GM23338 (cell line): ENCODE results near the gene COL1A1. TPM values are rescaled to one million over a fixed set of nuclear protein-coding genes. Genes with fewer than 3 reads are reported as not detected.

ENCODE experiments used
- ATAC-seq: fragments of 200-7000 bp; cut with Tn5 transposase; 3 replicates; pipeline ENCODE4 v1.9.1; 2020
- DNase-seq: peaks from one replicate; pipeline ENCODE4 v3.0.0-alpha.2; 2015; ENCODE audit warnings: low spot score
- H2AFZ ChIP-seq: fragments of 200-600 bp; sonication (generic); 2 replicates; pipeline ENCODE4 v1.8.0; 2016; ENCODE audit warnings: antibody characterized with exemption, mild to moderate bottlenecking, moderate library complexity
- H3F3A ChIP-seq: fragments of 200-600 bp; sonication (generic); replicated peaks from 2 replicates; pipeline ENCODE4 v1.8.0; 2017; ENCODE audit warnings: antibody characterized with exemption, mixed run types, low read depth
- H3K27ac ChIP-seq: fragments of 200-600 bp; sonication (generic); 2 replicates; pipeline ENCODE4 v1.6.1; 2016; ENCODE audit warnings: low read depth
- H3K27me3 ChIP-seq: fragments of 200-600 bp; sonication (generic); 2 replicates; pipeline ENCODE4 v1.8.0; 2016; ENCODE audit warnings: mild to moderate bottlenecking, mixed run types, moderate library complexity; ENCODE audit not compliant: insufficient read depth
- H3K36me3 ChIP-seq: fragments of 200-600 bp; sonication (generic); 2 replicates; pipeline ENCODE4 v1.8.0; 2016; ENCODE audit warnings: mild to moderate bottlenecking; ENCODE audit not compliant: insufficient read depth
- H3K4me1 ChIP-seq: fragments of 200-600 bp; sonication (generic); 2 replicates; pipeline ENCODE4 v1.8.0; 2016; ENCODE audit warnings: mild to moderate bottlenecking, moderate library complexity; ENCODE audit not compliant: insufficient read depth
- H3K4me2 ChIP-seq: fragments of 200-600 bp; sonication (generic); 2 replicates; pipeline ENCODE4 v1.7.1; 2017; ENCODE audit warnings: mixed run types
- H3K4me3 ChIP-seq: fragments of 200-600 bp; sonication (generic); 2 replicates; pipeline ENCODE4 v1.6.1; 2016; ENCODE audit warnings: mixed run types
- H3K79me2 ChIP-seq: fragments of 200-600 bp; sonication (generic); replicated peaks from 2 replicates; pipeline ENCODE4 v1.8.0; 2017; ENCODE audit warnings: mild to moderate bottlenecking; ENCODE audit not compliant: insufficient read depth
- H3K9me2 ChIP-seq: fragments of 200-600 bp; sonication (generic); 2 replicates; pipeline ENCODE4 v1.8.0; 2017; ENCODE audit not compliant: insufficient read depth
- H4K20me1 ChIP-seq: fragments of 200-600 bp; sonication (generic); replicated peaks from 2 replicates; pipeline ENCODE4 v1.8.0; 2017; ENCODE audit warnings: mild to moderate bottlenecking; ENCODE audit not compliant: insufficient read depth
- H3K27ac Mint-ChIP-seq: 2 replicates; pipeline ENCODE4 v1.8.0; 2020; ENCODE audit warnings: inconsistent platforms, mild to moderate bottlenecking, moderate library complexity, mixed read lengths
- H3K27me3 Mint-ChIP-seq: 3 replicates; pipeline ENCODE4 v1.8.0; 2022; ENCODE audit warnings: low read depth, mild to moderate bottlenecking, moderate library complexity, mixed read lengths, inconsistent platforms; ENCODE audit not compliant: insufficient read depth, poor library complexity
- H3K36me3 Mint-ChIP-seq: 3 replicates; pipeline ENCODE4 v1.8.0; 2021; ENCODE audit warnings: low read depth, mild to moderate bottlenecking, inconsistent platforms, moderate library complexity, mixed read lengths
- H3K4me1 Mint-ChIP-seq: 3 replicates; pipeline ENCODE4 v1.8.0; 2020; ENCODE audit warnings: mild to moderate bottlenecking, inconsistent platforms, mixed read lengths
- H3K4me3 Mint-ChIP-seq: 3 replicates; pipeline ENCODE4 v1.8.0; 2021; ENCODE audit warnings: moderate library complexity, mild to moderate bottlenecking, inconsistent platforms, mixed read lengths
- H3K9me3 Mint-ChIP-seq: 3 replicates; pipeline ENCODE4 v1.8.0; 2020; ENCODE audit warnings: moderate library complexity, mild to moderate bottlenecking, inconsistent platforms, mixed read lengths
- CREB1 ChIP-seq: fragments of 250-450 bp; sonication (Bioruptor Pico); IDR thresholded peaks from 2 replicates; pipeline ENCODE4 v1.5.0; 2020; ENCODE audit warnings: low read depth, mild to moderate bottlenecking, moderate library complexity
- EZH2 ChIP-seq: fragments of 200-600 bp; sonication (generic); IDR thresholded peaks from one replicate; pipeline ENCODE4 v1.8.0; 2017; ENCODE audit warnings: antibody characterized with exemption, mild to moderate bottlenecking, low read depth; ENCODE audit not compliant: unreplicated experiment
- EZH2phosphoT487 ChIP-seq: fragments of 200-600 bp; sonication (generic); IDR thresholded peaks from one replicate; pipeline ENCODE4 v1.8.1; 2018; ENCODE audit warnings: antibody characterized with exemption; ENCODE audit not compliant: unreplicated experiment
- JUNB ChIP-seq: IDR thresholded peaks from one replicate; pipeline ENCODE4 v1.6.1; 2016; ENCODE audit warnings: antibody characterized with exemption; ENCODE audit not compliant: unreplicated experiment
- NANOG ChIP-seq: IDR thresholded peaks from 2 replicates; pipeline ENCODE4 v1.6.1; 2016; ENCODE audit warnings: antibody characterized with exemption, borderline replicate concordance
- POLR2AphosphoS5 ChIP-seq: IDR thresholded peaks from 2 replicates; pipeline ENCODE4 v1.6.1; 2016; ENCODE audit warnings: antibody characterized with exemption, low read depth
- STAT1 ChIP-seq: IDR thresholded peaks from one replicate; pipeline ENCODE4 v1.6.1; 2016; ENCODE audit warnings: antibody characterized with exemption; ENCODE audit not compliant: unreplicated experiment
- ZNF114 ChIP-seq: fragments of 250-450 bp; sonication (Bioruptor Pico); IDR thresholded peaks from 2 replicates; pipeline ENCODE4 v1.5.0; 2020; ENCODE audit warnings: mild to moderate bottlenecking, moderate library complexity
- ZNF331 ChIP-seq: fragments of 250-450 bp; sonication (Bioruptor Pico); IDR thresholded peaks from 2 replicates; pipeline ENCODE4 v1.5.0; 2020; ENCODE audit warnings: low read depth, mild to moderate bottlenecking, moderate library complexity
- polyA plus RNA-seq: library from polyadenylated mRNA; unstranded; fragments of >200 nt; fragmentation: Nextera tagmentation; extraction: Ambion mirVana; gene quantifications from 2 replicates; pipeline ENCODE4 v1.2.1, GENCODE V29; 2016
- total RNA-seq: library from RNA; depleted of rRNA; stranded (reverse); fragments of >200 nt; shearing (Covaris generic); gene quantifications from 2 replicates; pipeline ENCODE4 v1.2.3, GENCODE V29; 2014
- TF ChIP-seq, protein P1 (sequence below): IDR thresholded peaks from 2 replicates; pipeline ENCODE4 v1.6.1; 2016; ENCODE audit warnings: antibody characterized with exemption
- TF ChIP-seq, protein P2 (sequence below), 2 experiments: fragments of 200-600 bp in 1 of 2; sonication (generic) in 1 of 2; conservative IDR thresholded peaks; 2 replicates each; pipeline versions ENCODE4 v1.5.1 to v1.6.1; 2016 to 2017; ENCODE audit warnings: antibody characterized with exemption in 2 of 2, low read depth in 2 of 2, mild to moderate bottlenecking in 2 of 2, moderate library complexity in 1 of 2
- TF ChIP-seq, protein P3 (sequence below): IDR thresholded peaks from one replicate; pipeline ENCODE4 v1.6.1; 2018; ENCODE audit warnings: antibody characterized with exemption; ENCODE audit not compliant: unreplicated experiment
- TF ChIP-seq, protein P4 (sequence below): fragments of 250-450 bp; sonication (Bioruptor Pico); IDR thresholded peaks from 2 replicates; pipeline ENCODE4 v1.5.0; 2020; ENCODE audit warnings: mild to moderate bottlenecking, moderate library complexity

Gene COL1A1
- total and polyA plus RNA-seq, 2 experiments from 2014 or later, result 21.2 to 34.3 TPM

DNA sequence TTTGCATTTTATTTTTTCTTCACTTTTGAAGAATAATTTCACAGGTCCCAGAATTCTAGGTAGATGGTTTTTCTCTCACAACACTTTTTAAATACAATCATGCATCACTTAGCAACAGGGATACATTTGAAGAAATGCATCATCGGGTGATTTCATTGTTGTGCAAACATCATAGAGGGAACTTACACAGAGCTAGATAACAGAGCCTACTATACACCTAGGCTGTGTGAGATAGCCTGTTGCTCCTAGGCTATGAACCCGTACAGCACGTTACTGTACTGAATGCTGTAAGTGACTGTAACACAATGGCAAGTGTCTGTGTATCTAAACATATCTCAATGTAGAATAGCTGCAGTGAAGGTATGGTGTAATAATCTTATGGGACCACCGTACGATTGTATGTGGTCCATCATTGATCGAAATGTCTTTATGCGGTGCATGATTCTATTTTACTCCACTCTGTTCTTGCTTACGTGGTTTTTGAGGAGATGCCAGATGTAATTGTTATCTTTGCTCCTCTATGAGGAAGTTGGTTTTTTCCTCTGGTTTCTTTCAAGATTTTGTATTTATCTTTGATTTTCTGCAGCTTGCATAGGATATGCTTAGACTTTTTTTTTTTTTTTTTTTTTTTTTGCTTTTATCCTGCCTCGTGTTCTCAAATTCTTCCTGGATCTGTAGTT lies 37.3 kb upstream of the COL1A1 start:
- Mint-ChIP-seq H3K27ac (no peak overlapping the region), H3K27me3 (peaks cover 4% of the 10 kb centered on the region), H3K4me1 (no peaks in the 10 kb centered on the region), H3K4me3 (no peak overlapping the region), H3K36me3 (no peaks in the 10 kb centered on the region), H3K9me3 (peaks cover 6% of the 10 kb centered on the region; the same call in 2 of the 3 replicates)
- Histone ChIP-seq H3K4me1 (no peaks in the 10 kb centered on the region), H3K27me3 (no peaks in the 10 kb centered on the region), H3K36me3 (no peaks in the 10 kb centered on the region), H2AFZ (no peak overlapping the region), H3K27ac (no peak overlapping the region), H3K4me2 (no peak overlapping the region), H3K79me2 (no peaks in the 10 kb centered on the region), H3F3A (no peaks in the 10 kb centered on the region), H3K9me2 (no peaks in the 10 kb centered on the region), H3K4me3 (no peak overlapping the region), H4K20me1 (no peaks in the 10 kb centered on the region)
- ATAC-seq (no peak), DNase-seq (no peak)
- TF ChIP-seq, protein P1, sequence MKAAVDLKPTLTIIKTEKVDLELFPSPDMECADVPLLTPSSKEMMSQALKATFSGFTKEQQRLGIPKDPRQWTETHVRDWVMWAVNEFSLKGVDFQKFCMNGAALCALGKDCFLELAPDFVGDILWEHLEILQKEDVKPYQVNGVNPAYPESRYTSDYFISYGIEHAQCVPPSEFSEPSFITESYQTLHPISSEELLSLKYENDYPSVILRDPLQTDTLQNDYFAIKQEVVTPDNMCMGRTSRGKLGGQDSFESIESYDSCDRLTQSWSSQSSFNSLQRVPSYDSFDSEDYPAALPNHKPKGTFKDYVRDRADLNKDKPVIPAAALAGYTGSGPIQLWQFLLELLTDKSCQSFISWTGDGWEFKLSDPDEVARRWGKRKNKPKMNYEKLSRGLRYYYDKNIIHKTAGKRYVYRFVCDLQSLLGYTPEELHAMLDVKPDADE, result no peak
- TF ChIP-seq POLR2AphosphoS5 (no peak), NANOG (no peak), CREB1 (CRISPR knock-in tag) (no peak), ZNF114 (no peak), EZH2 (no peak), JUNB (no peak), ZNF331 (CRISPR knock-in tag) (no peak), STAT1 (no peak), EZH2phosphoT487 (no peak)
- TF ChIP-seq, protein P2, sequence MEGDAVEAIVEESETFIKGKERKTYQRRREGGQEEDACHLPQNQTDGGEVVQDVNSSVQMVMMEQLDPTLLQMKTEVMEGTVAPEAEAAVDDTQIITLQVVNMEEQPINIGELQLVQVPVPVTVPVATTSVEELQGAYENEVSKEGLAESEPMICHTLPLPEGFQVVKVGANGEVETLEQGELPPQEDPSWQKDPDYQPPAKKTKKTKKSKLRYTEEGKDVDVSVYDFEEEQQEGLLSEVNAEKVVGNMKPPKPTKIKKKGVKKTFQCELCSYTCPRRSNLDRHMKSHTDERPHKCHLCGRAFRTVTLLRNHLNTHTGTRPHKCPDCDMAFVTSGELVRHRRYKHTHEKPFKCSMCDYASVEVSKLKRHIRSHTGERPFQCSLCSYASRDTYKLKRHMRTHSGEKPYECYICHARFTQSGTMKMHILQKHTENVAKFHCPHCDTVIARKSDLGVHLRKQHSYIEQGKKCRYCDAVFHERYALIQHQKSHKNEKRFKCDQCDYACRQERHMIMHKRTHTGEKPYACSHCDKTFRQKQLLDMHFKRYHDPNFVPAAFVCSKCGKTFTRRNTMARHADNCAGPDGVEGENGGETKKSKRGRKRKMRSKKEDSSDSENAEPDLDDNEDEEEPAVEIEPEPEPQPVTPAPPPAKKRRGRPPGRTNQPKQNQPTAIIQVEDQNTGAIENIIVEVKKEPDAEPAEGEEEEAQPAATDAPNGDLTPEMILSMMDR (conservative IDR thresholded peaks at IDR 0.05; ENCODE audit: low read depth in 2 of 2), result no peak
- TF ChIP-seq, protein P3, sequence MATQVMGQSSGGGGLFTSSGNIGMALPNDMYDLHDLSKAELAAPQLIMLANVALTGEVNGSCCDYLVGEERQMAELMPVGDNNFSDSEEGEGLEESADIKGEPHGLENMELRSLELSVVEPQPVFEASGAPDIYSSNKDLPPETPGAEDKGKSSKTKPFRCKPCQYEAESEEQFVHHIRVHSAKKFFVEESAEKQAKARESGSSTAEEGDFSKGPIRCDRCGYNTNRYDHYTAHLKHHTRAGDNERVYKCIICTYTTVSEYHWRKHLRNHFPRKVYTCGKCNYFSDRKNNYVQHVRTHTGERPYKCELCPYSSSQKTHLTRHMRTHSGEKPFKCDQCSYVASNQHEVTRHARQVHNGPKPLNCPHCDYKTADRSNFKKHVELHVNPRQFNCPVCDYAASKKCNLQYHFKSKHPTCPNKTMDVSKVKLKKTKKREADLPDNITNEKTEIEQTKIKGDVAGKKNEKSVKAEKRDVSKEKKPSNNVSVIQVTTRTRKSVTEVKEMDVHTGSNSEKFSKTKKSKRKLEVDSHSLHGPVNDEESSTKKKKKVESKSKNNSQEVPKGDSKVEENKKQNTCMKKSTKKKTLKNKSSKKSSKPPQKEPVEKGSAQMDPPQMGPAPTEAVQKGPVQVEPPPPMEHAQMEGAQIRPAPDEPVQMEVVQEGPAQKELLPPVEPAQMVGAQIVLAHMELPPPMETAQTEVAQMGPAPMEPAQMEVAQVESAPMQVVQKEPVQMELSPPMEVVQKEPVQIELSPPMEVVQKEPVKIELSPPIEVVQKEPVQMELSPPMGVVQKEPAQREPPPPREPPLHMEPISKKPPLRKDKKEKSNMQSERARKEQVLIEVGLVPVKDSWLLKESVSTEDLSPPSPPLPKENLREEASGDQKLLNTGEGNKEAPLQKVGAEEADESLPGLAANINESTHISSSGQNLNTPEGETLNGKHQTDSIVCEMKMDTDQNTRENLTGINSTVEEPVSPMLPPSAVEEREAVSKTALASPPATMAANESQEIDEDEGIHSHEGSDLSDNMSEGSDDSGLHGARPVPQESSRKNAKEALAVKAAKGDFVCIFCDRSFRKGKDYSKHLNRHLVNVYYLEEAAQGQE, result no peak
- TF ChIP-seq, protein P4, sequence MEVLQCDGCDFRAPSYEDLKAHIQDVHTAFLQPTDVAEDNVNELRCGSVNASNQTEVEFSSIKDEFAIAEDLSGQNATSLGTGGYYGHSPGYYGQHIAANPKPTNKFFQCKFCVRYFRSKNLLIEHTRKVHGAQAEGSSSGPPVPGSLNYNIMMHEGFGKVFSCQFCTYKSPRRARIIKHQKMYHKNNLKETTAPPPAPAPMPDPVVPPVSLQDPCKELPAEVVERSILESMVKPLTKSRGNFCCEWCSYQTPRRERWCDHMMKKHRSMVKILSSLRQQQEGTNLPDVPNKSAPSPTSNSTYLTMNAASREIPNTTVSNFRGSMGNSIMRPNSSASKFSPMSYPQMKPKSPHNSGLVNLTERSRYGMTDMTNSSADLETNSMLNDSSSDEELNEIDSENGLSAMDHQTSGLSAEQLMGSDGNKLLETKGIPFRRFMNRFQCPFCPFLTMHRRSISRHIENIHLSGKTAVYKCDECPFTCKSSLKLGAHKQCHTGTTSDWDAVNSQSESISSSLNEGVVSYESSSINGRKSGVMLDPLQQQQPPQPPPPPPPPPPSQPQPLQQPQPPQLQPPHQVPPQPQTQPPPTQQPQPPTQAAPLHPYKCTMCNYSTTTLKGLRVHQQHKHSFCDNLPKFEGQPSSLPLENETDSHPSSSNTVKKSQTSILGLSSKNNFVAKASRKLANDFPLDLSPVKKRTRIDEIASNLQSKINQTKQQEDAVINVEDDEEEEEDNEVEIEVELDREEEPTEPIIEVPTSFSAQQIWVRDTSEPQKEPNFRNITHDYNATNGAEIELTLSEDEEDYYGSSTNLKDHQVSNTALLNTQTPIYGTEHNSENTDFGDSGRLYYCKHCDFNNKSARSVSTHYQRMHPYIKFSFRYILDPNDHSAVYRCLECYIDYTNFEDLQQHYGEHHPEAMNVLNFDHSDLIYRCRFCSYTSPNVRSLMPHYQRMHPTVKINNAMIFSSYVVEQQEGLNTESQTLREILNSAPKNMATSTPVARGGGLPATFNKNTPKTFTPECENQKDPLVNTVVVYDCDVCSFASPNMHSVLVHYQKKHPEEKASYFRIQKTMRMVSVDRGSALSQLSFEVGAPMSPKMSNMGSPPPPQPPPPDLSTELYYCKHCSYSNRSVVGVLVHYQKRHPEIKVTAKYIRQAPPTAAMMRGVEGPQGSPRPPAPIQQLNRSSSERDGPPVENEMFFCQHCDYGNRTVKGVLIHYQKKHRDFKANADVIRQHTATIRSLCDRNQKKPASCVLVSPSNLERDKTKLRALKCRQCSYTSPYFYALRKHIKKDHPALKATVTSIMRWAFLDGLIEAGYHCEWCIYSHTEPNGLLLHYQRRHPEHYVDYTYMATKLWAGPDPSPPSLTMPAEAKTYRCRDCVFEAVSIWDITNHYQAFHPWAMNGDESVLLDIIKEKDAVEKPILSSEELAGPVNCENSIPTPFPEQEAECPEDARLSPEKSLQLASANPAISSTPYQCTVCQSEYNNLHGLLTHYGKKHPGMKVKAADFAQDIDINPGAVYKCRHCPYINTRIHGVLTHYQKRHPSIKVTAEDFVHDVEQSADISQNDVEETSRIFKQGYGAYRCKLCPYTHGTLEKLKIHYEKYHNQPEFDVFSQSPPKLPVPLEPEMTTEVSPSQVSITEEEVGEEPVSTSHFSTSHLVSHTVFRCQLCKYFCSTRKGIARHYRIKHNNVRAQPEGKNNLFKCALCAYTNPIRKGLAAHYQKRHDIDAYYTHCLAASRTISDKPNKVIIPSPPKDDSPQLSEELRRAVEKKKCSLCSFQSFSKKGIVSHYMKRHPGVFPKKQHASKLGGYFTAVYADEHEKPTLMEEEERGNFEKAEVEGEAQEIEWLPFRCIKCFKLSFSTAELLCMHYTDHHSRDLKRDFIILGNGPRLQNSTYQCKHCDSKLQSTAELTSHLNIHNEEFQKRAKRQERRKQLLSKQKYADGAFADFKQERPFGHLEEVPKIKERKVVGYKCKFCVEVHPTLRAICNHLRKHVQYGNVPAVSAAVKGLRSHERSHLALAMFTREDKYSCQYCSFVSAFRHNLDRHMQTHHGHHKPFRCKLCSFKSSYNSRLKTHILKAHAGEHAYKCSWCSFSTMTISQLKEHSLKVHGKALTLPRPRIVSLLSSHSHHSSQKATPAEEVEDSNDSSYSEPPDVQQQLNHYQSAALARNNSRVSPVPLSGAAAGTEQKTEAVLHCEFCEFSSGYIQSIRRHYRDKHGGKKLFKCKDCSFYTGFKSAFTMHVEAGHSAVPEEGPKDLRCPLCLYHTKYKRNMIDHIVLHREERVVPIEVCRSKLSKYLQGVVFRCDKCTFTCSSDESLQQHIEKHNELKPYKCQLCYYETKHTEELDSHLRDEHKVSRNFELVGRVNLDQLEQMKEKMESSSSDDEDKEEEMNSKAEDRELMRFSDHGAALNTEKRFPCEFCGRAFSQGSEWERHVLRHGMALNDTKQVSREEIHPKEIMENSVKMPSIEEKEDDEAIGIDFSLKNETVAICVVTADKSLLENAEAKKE, result no peak
